ENCODE data around the gene CTBP2.
"Not testable (repeated sequence)": the region's sequence is repeated elsewhere in the genome, so short reads cannot be mapped to it uniquely, and the experiment has no call there.

The CTBP2 gene

GRCh38 chr10:125186431-125187170 is 26.2 kb upstream of the CTBP2 start:
- FAIRE-seq, result no peak

GRCh38 chr10:125179107-125179506 is 18.7 kb upstream of the CTBP2 start:
- FAIRE-seq, result not testable (repeated sequence)

- no peak for FAIRE-seq
Observed at GRCh38 chr10:125177641-125178640, 17.6 kb upstream of the CTBP2 start.

DNA sequence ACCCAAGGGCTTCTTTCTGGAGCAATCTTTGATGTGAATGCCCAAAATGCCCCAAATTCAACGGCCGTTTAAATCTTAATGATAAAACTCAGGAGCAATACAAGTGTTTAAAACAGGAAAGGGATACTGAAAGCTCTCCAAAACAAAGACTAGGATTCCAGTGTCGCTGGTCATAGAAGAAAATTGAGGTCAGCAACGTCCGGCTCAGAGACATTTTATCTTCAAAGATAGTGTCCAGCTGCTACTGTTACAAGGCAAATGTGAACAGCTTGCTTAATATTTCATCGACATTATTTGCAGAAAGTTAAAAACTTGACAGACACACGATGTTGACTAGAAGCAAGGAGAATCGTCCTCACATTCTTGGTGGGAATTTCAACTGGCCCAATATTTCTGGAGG is 15.4 kb upstream of the CTBP2 start:
- no peak for FAIRE-seq

DNA sequence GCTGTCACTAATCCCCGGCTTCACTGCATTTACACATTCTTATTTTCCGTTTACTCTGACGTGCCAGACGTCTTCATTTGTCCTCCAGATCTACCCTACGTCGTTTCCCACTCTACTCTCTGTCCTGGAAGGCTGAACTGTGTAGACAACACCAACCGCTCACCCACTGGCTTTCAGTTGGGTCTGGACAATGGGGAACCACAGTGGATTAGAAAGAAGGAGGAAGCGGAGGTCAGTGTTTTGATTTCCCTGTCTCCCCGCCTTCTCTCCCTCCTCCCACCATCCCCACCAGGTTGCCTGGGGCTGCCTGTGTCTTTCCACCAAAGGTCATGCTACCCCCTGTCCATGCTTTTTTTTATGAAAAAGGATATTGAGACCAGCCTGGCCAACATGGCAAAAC is 14.0 kb upstream of the CTBP2 start:
- FAIRE-seq, result no peak

DNA sequence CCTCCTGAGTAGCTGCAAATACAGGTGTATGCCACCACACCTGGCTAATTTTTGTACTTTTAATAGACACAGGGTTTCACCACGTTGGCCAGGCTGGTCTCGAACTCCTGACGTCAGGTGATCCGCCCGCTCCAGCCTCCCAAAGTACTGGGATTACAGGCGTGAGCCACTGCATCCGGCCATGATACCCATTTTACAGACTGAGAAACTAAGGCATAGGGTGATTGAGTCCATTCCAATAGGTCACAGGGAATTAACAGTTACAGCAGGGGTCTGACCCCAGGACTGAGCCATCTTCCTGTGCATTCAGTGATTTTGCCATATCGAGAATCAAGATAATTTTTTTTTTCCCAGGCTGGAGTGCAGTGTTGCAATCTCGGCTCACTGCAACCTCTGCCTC is 12.3 kb upstream of the CTBP2 start:
- no peak for FAIRE-seq

GRCh38 chr10:125171402-125172306 is 11.3 kb upstream of the CTBP2 start:
- FAIRE-seq, result no peak

- no peak for FAIRE-seq
Observed at GRCh38 chr10:125169915-125170314, 9.6 kb upstream of the CTBP2 start.

- no peak for FAIRE-seq
Observed at GRCh38 chr10:125169279-125169678, 8.9 kb upstream of the CTBP2 start.

GRCh38 chr10:125166658-125167057 is 6.3 kb upstream of the CTBP2 start:
- no peak for FAIRE-seq

DNA sequence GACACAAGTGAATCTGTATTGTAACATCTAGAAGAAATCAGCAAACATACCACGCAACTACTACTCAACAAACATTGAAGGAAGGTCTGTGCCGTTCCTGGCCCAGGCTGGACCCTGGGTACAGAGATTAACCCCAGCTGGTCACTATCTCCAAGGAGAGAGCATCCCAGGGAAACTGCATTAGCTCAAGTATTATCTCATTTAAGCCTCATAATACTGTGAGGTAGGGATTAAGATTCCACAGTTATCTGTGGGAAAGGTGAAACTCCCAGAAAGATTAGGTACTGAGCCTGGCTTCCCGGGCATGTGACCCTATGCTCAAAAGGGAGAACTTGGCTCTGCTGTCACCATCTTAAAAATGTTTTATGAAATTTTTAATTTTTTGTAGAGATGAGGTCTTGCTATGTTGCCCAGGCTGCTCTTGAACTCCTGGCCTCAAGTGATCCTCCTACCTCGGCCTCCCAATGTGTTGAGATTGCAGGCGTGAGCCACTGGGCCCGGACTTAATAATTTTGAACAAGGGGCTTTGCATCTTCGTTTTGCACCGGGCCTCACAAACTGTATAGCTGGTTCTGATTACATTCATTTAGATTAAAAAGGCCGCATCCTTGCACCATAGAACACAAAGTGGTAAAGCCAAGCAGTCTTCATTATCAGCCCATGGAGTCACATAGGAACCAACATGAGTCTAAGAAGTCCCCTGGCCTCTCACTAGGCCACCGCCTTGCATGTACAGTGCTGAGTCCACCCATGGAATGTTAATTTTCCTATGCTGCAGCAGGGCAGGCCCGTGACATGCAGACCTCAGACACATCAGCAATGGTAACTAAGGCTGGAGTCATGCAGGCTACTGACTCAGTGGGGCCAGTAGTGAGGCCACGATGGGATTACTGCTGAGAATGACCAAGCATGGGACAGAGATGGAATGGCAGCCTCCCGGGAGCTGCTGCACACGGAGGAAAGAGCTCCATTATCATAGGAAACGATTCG is 5.5 kb upstream of the CTBP2 start:
- no peak for FAIRE-seq

DNA sequence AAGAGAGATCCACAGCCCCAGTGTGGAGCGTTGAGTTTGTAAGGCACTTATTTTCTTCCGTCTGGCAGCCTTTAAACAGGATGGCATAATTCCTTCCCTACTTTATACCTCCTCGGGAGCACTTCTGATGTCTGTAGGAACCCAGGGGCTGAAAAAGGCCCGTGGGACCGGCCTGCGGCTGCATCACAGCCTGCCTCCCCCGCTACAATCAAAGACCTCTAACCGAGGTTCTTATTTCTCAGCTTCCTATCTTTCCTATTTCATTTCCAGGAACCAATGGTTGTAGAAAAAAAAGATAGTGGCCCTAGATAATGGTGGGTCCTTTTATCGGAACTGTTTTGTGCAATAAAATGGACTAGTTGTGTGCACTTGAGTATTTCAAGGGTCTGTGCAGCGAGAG is 4.1 kb upstream of the CTBP2 start:
- FAIRE-seq, result no peak

GRCh38 chr10:125163803-125164202 is 3.4 kb upstream of the CTBP2 start:
- FAIRE-seq, result no peak

GRCh38 chr10:125163312-125163711 is 2.9 kb upstream of the CTBP2 start:
- FAIRE-seq, result not testable (repeated sequence)

- FAIRE-seq, result no peak
Observed at GRCh38 chr10:125162120-125162931, 2.0 kb upstream of the CTBP2 start.

DNA sequence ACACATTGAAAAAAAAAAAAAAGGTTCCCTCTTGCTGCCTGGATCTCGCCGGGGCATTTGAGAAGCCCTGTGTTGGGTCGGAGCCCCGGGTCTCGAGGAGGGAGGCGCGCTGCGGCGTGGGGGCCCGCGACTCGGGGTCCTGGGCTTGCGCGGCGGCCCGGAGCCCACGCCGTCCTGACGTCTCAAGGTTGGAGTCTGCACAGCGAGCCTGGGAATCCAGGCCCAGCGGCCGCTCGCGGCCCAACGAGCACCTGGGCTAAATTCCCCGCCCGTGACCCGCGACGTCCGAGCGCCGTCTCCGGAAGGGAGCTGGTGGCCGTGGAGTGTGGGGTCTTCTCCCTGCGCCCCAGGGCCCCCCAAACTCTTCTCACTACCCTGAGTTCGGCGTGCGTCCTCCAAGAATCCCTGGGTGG is 1.4 kb upstream of the CTBP2 start:
- no peak for FAIRE-seq

DNA sequence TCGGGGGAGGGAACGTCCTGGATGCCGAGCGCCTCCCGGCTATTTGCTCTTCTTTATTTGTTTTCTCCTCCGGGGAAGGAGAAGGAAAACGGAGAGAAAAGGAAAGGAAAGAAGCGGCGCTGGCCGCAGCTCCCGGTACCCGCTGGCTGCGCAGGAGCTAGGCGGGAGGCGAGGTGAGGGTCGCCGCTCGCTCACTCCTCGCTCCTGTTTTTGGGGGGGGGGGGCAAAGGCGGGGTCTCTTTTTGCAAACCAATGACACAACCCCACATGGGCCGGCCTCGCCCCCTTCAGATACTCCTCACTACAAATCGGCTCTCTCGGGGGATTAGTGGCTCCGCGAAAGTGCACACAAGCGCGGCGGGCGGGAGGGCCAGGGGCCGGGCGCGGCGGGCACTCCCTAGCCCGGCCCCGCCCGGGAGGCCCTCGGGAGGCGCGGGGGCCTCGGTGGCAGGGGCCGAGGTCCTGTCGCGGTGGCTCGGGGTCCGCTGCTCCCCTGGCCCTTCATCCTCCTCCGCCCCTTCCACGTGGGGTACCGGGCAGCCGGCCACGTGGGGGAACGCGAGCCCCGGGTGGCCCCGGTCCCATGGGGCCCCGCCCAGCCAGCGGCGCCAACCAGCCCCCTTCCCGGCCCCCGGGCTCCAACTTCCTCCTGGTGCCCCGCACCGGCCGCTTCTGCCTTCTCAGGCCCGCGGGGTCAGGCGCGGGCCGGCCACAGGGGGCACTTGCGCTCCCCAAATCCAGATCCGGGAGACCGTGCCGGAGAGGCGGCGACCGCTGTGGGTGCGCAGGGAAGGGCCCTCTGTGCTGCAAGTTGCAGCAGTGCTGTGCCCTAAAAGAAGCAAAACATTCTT is 718 bp upstream of the CTBP2 start:
- FAIRE-seq, result no peak

DNA sequence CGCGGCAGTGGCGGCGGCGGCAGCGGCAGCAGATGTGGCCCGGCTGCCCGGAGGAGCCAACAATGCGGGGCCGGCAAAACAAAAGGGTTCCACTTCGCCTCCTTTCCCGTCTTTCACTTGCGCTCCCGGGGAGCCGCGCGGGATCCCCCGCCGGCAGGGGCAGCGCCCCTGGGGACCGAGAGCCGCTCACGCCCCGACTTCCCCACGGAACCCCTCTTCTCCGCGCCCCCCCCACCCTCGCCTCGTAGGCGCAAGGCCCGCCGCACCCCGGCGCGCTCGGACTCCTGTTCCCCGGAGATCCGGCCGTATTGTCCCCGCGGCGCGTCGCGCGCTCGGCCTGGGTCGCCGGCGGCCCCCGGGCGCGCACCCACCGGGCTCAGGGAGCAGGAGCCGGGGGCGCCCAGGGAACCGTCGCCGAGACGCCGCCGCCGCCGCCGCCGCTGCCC is 854 bp downstream of the CTBP2 start:
- FAIRE-seq, result no peak

Data from islet of Langerhans (tissue), 1 donor.